Stimulated activated naive CD4-positive, alpha-beta T cell treated with Interleukin-2 at 50 U/mL for 16 hours (primary cell): ENCODE measurements around the gene SLC22A31.

Experiments used
- DNase-seq: peaks from one replicate; lab custom pipeline; 2025; lab: John Stamatoyannopoulos, UW

The SLC22A31 gene

GRCh38 chr16:89149386-89149785 lies 51.0 kb downstream of the SLC22A31 start:
- DNase-seq, result no peak

- no peak for DNase-seq
Observed at GRCh38 chr16:89147085-89147817, 53.1 kb downstream of the SLC22A31 start.

- DNase-seq, result no peak
Observed at GRCh38 chr16:89146211-89147005, 53.9 kb downstream of the SLC22A31 start.
